SK-N-SH (cell line): ENCODE results near the gene DDC. TPM values are rescaled to one million over a fixed set of nuclear protein-coding genes. Genes with fewer than 3 reads are reported as not detected.

Experiments
- CTCF ChIA-PET: fragments of 300-600, 350-600 bp; formaldehyde crosslinking; extraction: SDS; loops from one replicate; lab custom pipeline; 2021; lab: Yijun Ruan, JAX
- POLR2A ChIA-PET: fragments of 350-600 bp; sonication (Branson Sonifier 250); formaldehyde crosslinking; extraction: SDS; loops from one replicate; lab custom pipeline; 2020; ENCODE audit warnings: antibody characterized with exemption, inconsistent platforms; lab: Yijun Ruan, JAX
- DNase-seq: peaks from one replicate; pipeline ENCODE4 v3.0.0; 2012
- H2AFZ ChIP-seq: fragments of 200-600 bp; sonication (generic); 2 replicates; pipeline ENCODE4 v1.8.1; 2016; ENCODE audit warnings: antibody characterized with exemption, mild to moderate bottlenecking, low read depth
- H3F3A ChIP-seq: fragments of 200-600 bp; sonication (generic); replicated peaks from 2 replicates; pipeline ENCODE3; 2016; ENCODE audit warnings: antibody characterized with exemption, mild to moderate bottlenecking; ENCODE audit not compliant: insufficient read depth
- H3K27ac ChIP-seq, 2 experiments: fragments of 200-500 bp in 1 of 2; fragments of 200-600 bp in 1 of 2; sonication (Bioruptor generic) in 1 of 2; sonication (generic), shearing (Covaris generic) in 1 of 2; 2 replicates each; pipeline versions ENCODE4 v1.5.1 to v1.6.1; 2014 to 2016; ENCODE audit warnings: low read depth in 2 of 2, inconsistent platforms in 1 of 2, low read length in 1 of 2, mild to moderate bottlenecking in 1 of 2, mixed read lengths in 1 of 2
- H3K27me3 ChIP-seq: fragments of 200-600 bp; sonication (generic), shearing (Covaris generic); 2 replicates; pipeline ENCODE4 v1.6.1; 2016; ENCODE audit warnings: mixed run types; ENCODE audit not compliant: insufficient read depth
- H3K36me3 ChIP-seq, 2 experiments: fragments of 200-500 bp in 1 of 2; fragments of 200-600 bp in 1 of 2; sonication (Bioruptor generic) in 1 of 2; sonication (generic) in 1 of 2; replicated peaks in 1 of 2; 2 replicates each; pipeline versions ENCODE3 to v1.5.1; 2014 to 2016; ENCODE audit warnings: low read length in 1 of 2, mild to moderate bottlenecking in 1 of 2; ENCODE audit not compliant: insufficient read depth in 2 of 2, control insufficient read depth in 1 of 2
- H3K4me1 ChIP-seq, 2 experiments: fragments of 200-500 bp in 1 of 2; fragments of 200-600 bp in 1 of 2; sonication (Bioruptor generic) in 1 of 2; sonication (generic), shearing (Covaris generic) in 1 of 2; 2 replicates each; pipeline versions ENCODE4 v1.5.1 to v1.6.1; 2014 to 2016; ENCODE audit warnings: low read depth in 1 of 2, low read length in 1 of 2, mixed run types in 1 of 2; ENCODE audit not compliant: insufficient read depth in 2 of 2, control insufficient read depth in 1 of 2
- H3K4me2 ChIP-seq: fragments of 200-600 bp; sonication (generic), shearing (Covaris generic); 2 replicates; pipeline ENCODE4 v1.6.1; 2017; ENCODE audit warnings: mixed run types
- H3K4me3 ChIP-seq, 2 experiments: fragments of 200-500 bp in 1 of 2; fragments of 200-600 bp in 1 of 2; sonication (Bioruptor generic) in 1 of 2; sonication (generic), shearing (Covaris generic) in 1 of 2; 2 replicates each; pipeline versions ENCODE4 v1.5.1 to v1.8.1; 2014 to 2016; ENCODE audit warnings: low read depth in 2 of 2, inconsistent platforms in 1 of 2, low read length in 1 of 2, mild to moderate bottlenecking in 1 of 2, mixed read lengths in 1 of 2, moderate library complexity in 1 of 2
- H3K79me2 ChIP-seq: fragments of 200-600 bp; sonication (generic); 2 replicates; pipeline ENCODE4 v1.8.1; 2017; ENCODE audit warnings: mild to moderate bottlenecking; ENCODE audit not compliant: insufficient read depth
- H3K9ac ChIP-seq: fragments of 200-600 bp; sonication (generic); 2 replicates; pipeline ENCODE4 v1.6.1; 2017; ENCODE audit warnings: mixed run types
- H3K9me2 ChIP-seq: fragments of 200-600 bp; sonication (generic); 2 replicates; pipeline ENCODE4 v1.6.1; 2017; ENCODE audit warnings: mixed run types
- H3K9me3 ChIP-seq: fragments of 200-600 bp; sonication (generic); 2 replicates; pipeline ENCODE4 v1.6.1; 2017; ENCODE audit warnings: mixed run types, mild to moderate bottlenecking, moderate library complexity
- H4K20me1 ChIP-seq: fragments of 200-600 bp; sonication (generic); 2 replicates; pipeline ENCODE4 v1.6.1; 2017; ENCODE audit warnings: mild to moderate bottlenecking, mixed run types; ENCODE audit not compliant: insufficient read depth
- ELF1 ChIP-seq: IDR thresholded peaks from 2 replicates; pipeline ENCODE4 v1.4.0; 2012
- FOSL2 ChIP-seq: IDR thresholded peaks from 2 replicates; pipeline ENCODE4 v1.4.0; 2012; ENCODE audit warnings: low read depth, mild to moderate bottlenecking, moderate library complexity, borderline replicate concordance
- FOXM1 ChIP-seq: IDR thresholded peaks from 2 replicates; pipeline ENCODE4 v1.4.0; 2012; ENCODE audit warnings: low read depth, mild to moderate bottlenecking
- GABPA ChIP-seq: IDR thresholded peaks from 2 replicates; pipeline ENCODE4 v1.4.0; 2012; ENCODE audit warnings: low read depth, mild to moderate bottlenecking
- RCOR1 ChIP-seq: fragments of 150-350 bp; IDR thresholded peaks from 2 replicates; pipeline ENCODE4 v1.6.1; 2017; ENCODE audit warnings: antibody characterized with exemption, low read length
- RXRA ChIP-seq: IDR thresholded peaks from 2 replicates; pipeline ENCODE4 v1.4.0; 2012; ENCODE audit warnings: low read depth, mild to moderate bottlenecking, borderline replicate concordance
- TAF1 ChIP-seq: IDR thresholded peaks from 2 replicates; pipeline ENCODE4 v1.6.1; 2012; ENCODE audit warnings: low read depth, mild to moderate bottlenecking, low read length, moderate library complexity, borderline replicate concordance
- TCF12 ChIP-seq: IDR thresholded peaks from 2 replicates; pipeline ENCODE4 v1.4.0; 2012
- WGBS: methylation state at CpG from one replicate; pipeline ENCODE4 v1.1.6; 2017; ENCODE audit warnings: low lambda C conversion rate; 5-methylcytosine and 5-hydroxymethylcytosine counted together
- polyA plus RNA-seq, 3 experiments: library from polyadenylated mRNA; depleted of rRNA; stranded (reverse); fragments of >200 nt; gene quantifications; 2 replicates each; pipeline ENCODE4 v1.2.3, GENCODE V29; 2012
- TF ChIP-seq, protein P1 (sequence below): fragments of 200-600 bp; sonication (generic); IDR thresholded peaks from 2 replicates; pipeline ENCODE4 v1.6.1; 2017; ENCODE audit warnings: antibody characterized with exemption, mild to moderate bottlenecking, moderate library complexity
- TF ChIP-seq, protein P2 (sequence below): fragments of 150-350 bp; IDR thresholded peaks from 2 replicates; pipeline ENCODE4 v1.6.1; 2016; ENCODE audit warnings: mild to moderate bottlenecking, low read depth, low read length

DDC gene
- polyA plus RNA-seq, 1 of the 3 experiments (the other 2 are of a cell fraction), result 1.8 TPM

DNA sequence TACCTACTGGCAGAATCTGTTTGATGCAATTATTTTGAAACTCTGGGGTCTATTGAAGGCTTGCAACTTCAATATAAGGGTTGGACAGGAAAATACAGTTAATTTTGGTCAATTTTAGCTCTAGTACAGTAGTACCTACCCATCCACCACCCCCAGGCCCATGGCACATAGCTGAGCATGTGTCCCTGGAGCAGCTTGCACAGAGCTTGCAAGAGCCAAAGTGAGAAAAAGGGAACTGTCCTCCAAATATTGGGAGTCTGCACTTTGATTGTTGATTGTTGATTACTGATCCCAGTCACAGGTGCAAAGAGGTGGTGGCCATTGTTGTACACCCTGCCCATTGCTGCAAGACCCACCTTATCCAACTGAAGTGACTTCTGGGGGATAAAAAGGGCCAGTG, 52.8 kb downstream of the DDC start:
- peaks cover 0 to 5% of the 10 kb centered on the region in 2 experiments for H3K36me3 ChIP-seq
- 0 out of 2 replicates have a peak, but pooled peaks cover 10% of the 10 kb centered on the region for H3K27me3 ChIP-seq
- no peaks in the 10 kb centered on the region for H3K9me3 ChIP-seq
- TF ChIP-seq FOSL2, result no peak
- no peak for TF ChIP-seq RCOR1
- no peak for TF ChIP-seq GABPA
- no peak for TF ChIP-seq TAF1
- TF ChIP-seq TCF12, result no peak
- TF ChIP-seq RXRA, result no peak
- TF ChIP-seq, protein P1, sequence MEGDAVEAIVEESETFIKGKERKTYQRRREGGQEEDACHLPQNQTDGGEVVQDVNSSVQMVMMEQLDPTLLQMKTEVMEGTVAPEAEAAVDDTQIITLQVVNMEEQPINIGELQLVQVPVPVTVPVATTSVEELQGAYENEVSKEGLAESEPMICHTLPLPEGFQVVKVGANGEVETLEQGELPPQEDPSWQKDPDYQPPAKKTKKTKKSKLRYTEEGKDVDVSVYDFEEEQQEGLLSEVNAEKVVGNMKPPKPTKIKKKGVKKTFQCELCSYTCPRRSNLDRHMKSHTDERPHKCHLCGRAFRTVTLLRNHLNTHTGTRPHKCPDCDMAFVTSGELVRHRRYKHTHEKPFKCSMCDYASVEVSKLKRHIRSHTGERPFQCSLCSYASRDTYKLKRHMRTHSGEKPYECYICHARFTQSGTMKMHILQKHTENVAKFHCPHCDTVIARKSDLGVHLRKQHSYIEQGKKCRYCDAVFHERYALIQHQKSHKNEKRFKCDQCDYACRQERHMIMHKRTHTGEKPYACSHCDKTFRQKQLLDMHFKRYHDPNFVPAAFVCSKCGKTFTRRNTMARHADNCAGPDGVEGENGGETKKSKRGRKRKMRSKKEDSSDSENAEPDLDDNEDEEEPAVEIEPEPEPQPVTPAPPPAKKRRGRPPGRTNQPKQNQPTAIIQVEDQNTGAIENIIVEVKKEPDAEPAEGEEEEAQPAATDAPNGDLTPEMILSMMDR, result no peak
- TF ChIP-seq, protein P2, sequence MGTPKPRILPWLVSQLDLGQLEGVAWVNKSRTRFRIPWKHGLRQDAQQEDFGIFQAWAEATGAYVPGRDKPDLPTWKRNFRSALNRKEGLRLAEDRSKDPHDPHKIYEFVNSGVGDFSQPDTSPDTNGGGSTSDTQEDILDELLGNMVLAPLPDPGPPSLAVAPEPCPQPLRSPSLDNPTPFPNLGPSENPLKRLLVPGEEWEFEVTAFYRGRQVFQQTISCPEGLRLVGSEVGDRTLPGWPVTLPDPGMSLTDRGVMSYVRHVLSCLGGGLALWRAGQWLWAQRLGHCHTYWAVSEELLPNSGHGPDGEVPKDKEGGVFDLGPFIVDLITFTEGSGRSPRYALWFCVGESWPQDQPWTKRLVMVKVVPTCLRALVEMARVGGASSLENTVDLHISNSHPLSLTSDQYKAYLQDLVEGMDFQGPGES, result no peak
- H2AFZ ChIP-seq, result no peak overlapping the region
- POLR2A ChIA-PET, result no interaction called here
- no peak for DNase-seq
- no peak overlapping the region for H3K4me2 ChIP-seq
- no peaks in the 10 kb centered on the region for H3K79me2 ChIP-seq
- CTCF ChIA-PET, result interaction anchor here (1.0 to 6.4 kb wide), 6 partner anchors 15 to 120 kb away, joined by 3 to 33 read pairs (median 5); no protein-coding TSS in a partner anchor
- H3K9ac ChIP-seq, result no peak overlapping the region
- peak overlapping the region in 1 of 2 experiments; percentile 64; a peak in 2 of 4 replicates for H3K27ac ChIP-seq
- no peaks in the 10 kb centered on the region for H3F3A ChIP-seq
- H3K9me2 ChIP-seq, result no peaks in the 10 kb centered on the region
- peaks cover 0 to 35% of the 10 kb centered on the region in 2 experiments; a peak in 2 of 4 replicates for H3K4me1 ChIP-seq
- H4K20me1 ChIP-seq, result no peaks in the 10 kb centered on the region
- no peak overlapping the region; a peak in 1 of 4 replicates for H3K4me3 ChIP-seq

DNA sequence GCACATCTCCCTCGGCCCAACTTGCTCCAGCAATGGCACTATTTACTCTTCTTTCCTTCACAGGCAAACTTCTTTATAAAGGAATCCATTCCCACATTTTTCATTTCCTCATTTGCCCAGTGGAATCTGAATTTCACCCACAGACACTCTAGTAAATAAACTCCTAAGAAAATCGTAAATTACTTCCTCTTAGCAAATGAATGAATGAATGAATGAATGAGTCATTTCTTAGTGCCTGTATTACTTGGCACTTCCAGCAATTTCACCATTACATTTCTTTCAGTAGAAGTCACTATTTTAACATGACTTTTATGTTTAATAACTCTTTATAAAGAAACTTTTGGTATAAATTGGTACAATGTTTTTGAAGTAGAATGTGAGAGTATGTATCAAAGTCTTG, 55.7 kb downstream of the DDC start:
- Histone ChIP-seq H3K9ac (no peak overlapping the region), H3K27me3 (peaks cover 21% of the 10 kb centered on the region; the same call in 1 of the 2 replicates), H3K4me1 (peaks cover 0 to 65% of the 10 kb centered on the region in 2 experiments; a peak in 2 of 4 replicates), H3K79me2 (no peaks in the 10 kb centered on the region), H3F3A (no peaks in the 10 kb centered on the region), H4K20me1 (no peaks in the 10 kb centered on the region), H3K9me3 (no peaks in the 10 kb centered on the region), H3K27ac (peak overlapping the region in 1 of 2 experiments; percentile 98; a peak in 2 of 4 replicates), H2AFZ (no peak overlapping the region), H3K4me3 (no peak overlapping the region), H3K4me2 (no peak overlapping the region), H3K9me2 (no peaks in the 10 kb centered on the region), H3K36me3 (peaks cover 0 to 5% of the 10 kb centered on the region in 2 experiments)
- POLR2A ChIA-PET, result interaction anchor here (1.9 to 3.5 kb wide), 5 partner anchors 12 to 53 kb away, joined by 18 to 103 read pairs (median 39); no protein-coding TSS in a partner anchor
- CTCF ChIA-PET, result interaction anchor here (0.6 to 6.4 kb wide), 8 partner anchors 10 to 122 kb away, joined by 4 to 51 read pairs (median 11); no protein-coding TSS in a partner anchor
- no peak for DNase-seq
- TF ChIP-seq ELF1 (no peak), FOXM1 (no peak)
- WGBS, result 55% methylated on average over 2 of the region's 2 CpGs
